Transverse colon (tissue), 4 donors: ENCODE results near the gene MOB2. TPM values are rescaled to one million over a fixed set of nuclear protein-coding genes. Genes with fewer than 3 reads are reported as not detected.

Experiments used
- DNase-seq: peaks from one replicate; pipeline ENCODE4 v3.0.0-alpha.2; 2019
- H3K27ac ChIP-seq, 4 donors: fragments of 200-600 bp; sonication (generic); 2 replicates each; pipeline ENCODE4 v1.5.1; 2016 to 2018; ENCODE audit warnings: inconsistent platforms in 4 of 4
- H3K27me3 ChIP-seq: fragments of 200-600 bp; sonication (generic); 2 replicates; pipeline ENCODE4 v1.5.1; 2017; ENCODE audit warnings: inconsistent platforms
- H3K36me3 ChIP-seq, 4 donors: fragments of 200-600 bp; sonication (generic); 2 replicates each; pipeline ENCODE4 v1.5.1; 2017 to 2019; ENCODE audit warnings: inconsistent platforms in 4 of 4
- H3K4me1 ChIP-seq, 4 donors: fragments of 200-600 bp; sonication (generic); 2 replicates each; pipeline ENCODE4 v1.5.1; 2017 to 2020; ENCODE audit warnings: inconsistent platforms in 4 of 4
- H3K4me3 ChIP-seq, 4 donors: fragments of 200-600 bp; sonication (generic); 1 replicate in 1 of 4; 2 replicates in 3 of 4; pipeline versions ENCODE4 v1.5.1 to v1.6.1; 2017 to 2019; ENCODE audit warnings: inconsistent platforms in 4 of 4
- H3K9me3 ChIP-seq, 2 donors: fragments of 200-600 bp; sonication (generic); 2 replicates each; pipeline ENCODE4 v1.5.1; 2017 to 2019; ENCODE audit warnings: inconsistent platforms in 2 of 2
- EP300 ChIP-seq: sonication (generic); formaldehyde crosslinking; IDR thresholded peaks from one replicate; pipeline ENCODE4 v1.6.1; 2017; ENCODE audit warnings: antibody characterized with exemption, low read depth
- POLR2A ChIP-seq: fragments of 450-650 bp; IDR thresholded peaks from one replicate; pipeline ENCODE4 v1.6.1; 2016; ENCODE audit warnings: antibody characterized with exemption, mild to moderate bottlenecking, moderate library complexity
- POLR2AphosphoS5 ChIP-seq, 3 donors: sonication (generic); formaldehyde crosslinking; IDR thresholded peaks; one replicate each; pipeline ENCODE4 v1.6.1; 2016; ENCODE audit warnings: antibody characterized with exemption in 3 of 3
- WGBS, 2 donors: methylation state at CpG; one replicate each; pipeline ENCODE4 v1.1.5; 2018; ENCODE audit warnings: low coverage in 1 of 2; 5-methylcytosine and 5-hydroxymethylcytosine counted together
- in situ Hi-C, 4 donors: fragments of 200-750 bp; cut with MboI; loops; one replicate each; pipeline versions ENCODE4 v1.15.0 to v1.15.1; 2017; ENCODE audit warnings: low sequenced_read_pairs in 3 of 4, low pct_ligation_motif_present in 1 of 4, low pct_unique_long_range_greater_than_20kb in 1 of 4
- intact Hi-C: fragments of 100-400 bp; cut with DNase I; formaldehyde crosslinking; loops from one replicate; pipeline ENCODE4 v1.15.1; 2023; ENCODE audit warnings: low total_unique reads
- total RNA-seq, 4 donors: library from RNA; depleted of rRNA; stranded (reverse); fragments of >200 nt; gene quantifications; one replicate each; pipeline ENCODE4 v1.1.0, GENCODE V29; 2016
- TF ChIP-seq, protein P1 (sequence below), 5 experiments: fragments of 200-600 bp in 3 of 5; fragments of 450-650 bp in 2 of 5; sonication (generic) in 3 of 5; IDR thresholded peaks; 1 replicate in 2 of 5; 2 replicates in 3 of 5; pipeline ENCODE4 v1.5.1; 2016 to 2017; ENCODE audit warnings: antibody characterized with exemption in 5 of 5, inconsistent platforms in 3 of 5, mild to moderate bottlenecking in 2 of 5, moderate library complexity in 1 of 5

Gene MOB2
- total RNA-seq, 4 donors from 2014 or later: 22.8 to 56.7 (median 42.4) TPM

- H3K4me1 ChIP-seq: peaks cover 0 to 53% (median 17%) of the 10 kb centered on the region in 4 donors
Observed at GRCh38 chr11:1532606-1533341, 46.2 kb upstream of the MOB2 start.

GRCh38 chr11:1532014-1532586 lies 45.5 kb upstream of the MOB2 start:
- 77% methylated on average over 13 of the region's 17 CpGs; no CpG with 5 or more reads in 1 of the 2 donors for WGBS, 2 donors
- in situ Hi-C loops (no loop called here), intact Hi-C loops (no loop called here)
- Histone ChIP-seq H3K36me3 (peaks cover 0 to 6% (median 0%) of the 10 kb centered on the region in 4 donors), H3K4me3 (no peak overlapping the region), H3K27me3 (no peaks in the 10 kb centered on the region), H3K9me3 (no peaks in the 10 kb centered on the region), H3K27ac (peak overlapping the region in 3 of 4 donors; percentile 42 to 78 (median 63)), H3K4me1 (peaks cover 0 to 48% (median 16%) of the 10 kb centered on the region in 4 donors)
- TF ChIP-seq POLR2A (no peak), POLR2AphosphoS5 (IDR thresholded peaks at IDR 0.05) (peak in 1 of 3 donors; percentile 3), EP300 (no peak)
- TF ChIP-seq, protein P1, sequence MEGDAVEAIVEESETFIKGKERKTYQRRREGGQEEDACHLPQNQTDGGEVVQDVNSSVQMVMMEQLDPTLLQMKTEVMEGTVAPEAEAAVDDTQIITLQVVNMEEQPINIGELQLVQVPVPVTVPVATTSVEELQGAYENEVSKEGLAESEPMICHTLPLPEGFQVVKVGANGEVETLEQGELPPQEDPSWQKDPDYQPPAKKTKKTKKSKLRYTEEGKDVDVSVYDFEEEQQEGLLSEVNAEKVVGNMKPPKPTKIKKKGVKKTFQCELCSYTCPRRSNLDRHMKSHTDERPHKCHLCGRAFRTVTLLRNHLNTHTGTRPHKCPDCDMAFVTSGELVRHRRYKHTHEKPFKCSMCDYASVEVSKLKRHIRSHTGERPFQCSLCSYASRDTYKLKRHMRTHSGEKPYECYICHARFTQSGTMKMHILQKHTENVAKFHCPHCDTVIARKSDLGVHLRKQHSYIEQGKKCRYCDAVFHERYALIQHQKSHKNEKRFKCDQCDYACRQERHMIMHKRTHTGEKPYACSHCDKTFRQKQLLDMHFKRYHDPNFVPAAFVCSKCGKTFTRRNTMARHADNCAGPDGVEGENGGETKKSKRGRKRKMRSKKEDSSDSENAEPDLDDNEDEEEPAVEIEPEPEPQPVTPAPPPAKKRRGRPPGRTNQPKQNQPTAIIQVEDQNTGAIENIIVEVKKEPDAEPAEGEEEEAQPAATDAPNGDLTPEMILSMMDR (IDR thresholded peaks at IDR 0.05): no peak
- DNase-seq: no peak

More at GRCh38 chr11:1532606-1533341, 46.2 kb upstream of the MOB2 start:
- Histone ChIP-seq H3K4me3 (no peak overlapping the region), H3K9me3 (no peaks in the 10 kb centered on the region), H3K36me3 (peaks cover 0 to 6% (median 0%) of the 10 kb centered on the region in 4 donors), H3K27me3 (no peaks in the 10 kb centered on the region), H3K27ac (peak overlapping the region in 3 of 4 donors; percentile 26 to 78 (median 42))
- no peak for DNase-seq
- 47 to 77% methylated on average over 3 to 20 of the region's 20 CpGs for WGBS, 2 donors
- intact Hi-C loops (no loop called here), in situ Hi-C loops (no loop called here)
- TF ChIP-seq POLR2AphosphoS5 (IDR thresholded peaks at IDR 0.05) (no peak), EP300 (no peak), POLR2A (no peak)
- TF ChIP-seq, protein P1 (IDR thresholded peaks at IDR 0.05): no peak

DNA sequence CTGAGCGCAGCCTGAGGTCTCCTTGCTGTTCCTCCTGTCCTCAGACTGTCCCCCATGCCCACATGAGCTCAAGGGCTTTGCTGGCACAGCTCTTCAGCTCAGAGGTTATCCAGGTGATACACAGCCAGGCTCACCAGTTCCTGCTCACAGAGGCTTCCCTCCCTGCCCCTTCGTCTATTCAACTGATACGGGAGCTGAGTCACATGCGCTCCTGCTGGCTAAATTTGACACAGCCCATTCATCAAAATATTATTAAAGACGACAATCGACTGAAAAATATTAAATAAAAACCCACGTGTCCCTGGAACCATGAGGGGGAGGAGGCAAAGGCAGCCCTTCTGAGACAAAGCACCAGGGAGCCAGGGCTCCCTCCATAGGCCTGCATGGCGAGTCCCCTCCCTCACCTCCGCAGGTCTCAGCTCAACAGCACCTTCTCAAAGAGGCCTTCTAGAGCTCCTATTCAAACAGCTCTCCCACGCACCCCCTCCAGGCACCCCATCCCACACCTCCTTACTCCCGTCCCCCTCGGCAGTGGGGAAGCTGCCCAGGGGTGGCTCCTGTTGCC lies 45.0 kb upstream of the MOB2 start:
- WGBS, 2 donors: 71% methylated on average over 12 of the region's 12 CpGs; no CpG with 5 or more reads in 1 of the 2 donors
- peaks cover 0 to 6% (median 0%) of the 10 kb centered on the region in 4 donors for H3K36me3 ChIP-seq

More for the DNA sequence above, 45.0 kb upstream of the MOB2 start:
- Histone ChIP-seq H3K4me1 (peaks cover 0 to 43% (median 16%) of the 10 kb centered on the region in 4 donors), H3K27ac (peak overlapping the region in 3 of 4 donors; percentile 32 to 78 (median 63)), H3K9me3 (no peaks in the 10 kb centered on the region), H3K27me3 (no peaks in the 10 kb centered on the region), H3K4me3 (no peak overlapping the region)
- TF ChIP-seq POLR2A: no peak
- TF ChIP-seq EP300: no peak
- TF ChIP-seq, protein P1 (IDR thresholded peaks at IDR 0.05): no peak
- TF ChIP-seq POLR2AphosphoS5 (IDR thresholded peaks at IDR 0.05): no peak
- DNase-seq: no peak
- in situ Hi-C loops: no loop called here
- intact Hi-C loops: no loop called here
